GM12872 (cell line): Measurements from ENCODE around the gene KLHL2.

ENCODE experiments used
- CTCF ChIP-seq: IDR thresholded peaks from 3 replicates; pipeline ENCODE4 v1.5.1; 2011; ENCODE audit warnings: low read depth, mild to moderate bottlenecking, low read length, moderate library complexity; ENCODE audit not compliant: insufficient read depth

KLHL2 gene

GRCh38 chr4:165331823-165332222, 124.5 kb downstream of the KLHL2 start:
- no peak for TF ChIP-seq CTCF

- no peak for TF ChIP-seq CTCF
Observed at GRCh38 chr4:165332502-165332901, 125.1 kb downstream of the KLHL2 start.

- no peak for TF ChIP-seq CTCF
Observed at GRCh38 chr4:165335163-165335703, 127.9 kb downstream of the KLHL2 start.

- TF ChIP-seq CTCF, result no peak
Observed at GRCh38 chr4:165336743-165337142, 129.4 kb downstream of the KLHL2 start.

DNA sequence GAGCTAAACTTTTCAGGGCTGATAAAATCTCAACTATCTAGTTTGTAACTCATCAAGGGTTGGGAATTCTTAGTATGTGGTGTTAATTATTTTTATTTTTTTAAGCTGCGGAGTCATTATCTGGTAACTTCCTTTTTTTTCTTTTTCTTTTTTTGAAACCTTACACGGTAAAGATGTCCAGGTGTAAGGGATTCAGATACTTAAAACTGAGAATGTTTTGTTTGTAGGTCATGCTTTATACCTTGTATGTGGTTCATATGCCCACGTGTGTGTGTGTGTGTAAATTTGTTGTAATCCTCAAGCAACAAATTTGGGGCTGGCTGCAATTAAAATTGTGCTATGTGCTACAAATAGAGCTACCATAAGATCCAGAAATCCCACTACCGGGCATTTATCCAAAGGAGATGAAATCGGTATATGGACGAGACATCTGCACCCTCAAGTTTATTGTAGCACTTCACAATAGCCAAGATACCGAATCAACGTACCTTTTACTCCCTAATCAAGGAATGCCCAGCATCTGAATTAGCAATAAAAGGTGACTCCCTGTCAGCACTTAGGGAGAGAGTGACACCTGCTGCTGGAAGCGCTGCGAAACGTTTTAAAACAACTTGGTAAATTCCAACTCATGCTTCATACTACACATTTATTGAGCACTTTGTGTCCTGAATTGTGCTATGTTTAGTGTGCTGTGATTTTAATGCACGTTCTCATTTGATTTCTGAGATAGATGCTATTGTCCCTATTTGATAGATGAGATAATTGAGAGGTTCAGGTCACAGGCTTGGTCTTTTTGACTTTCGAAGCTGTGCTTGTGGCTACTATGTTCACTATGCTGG, 136.2 kb downstream of the KLHL2 start:
- TF ChIP-seq CTCF, result no peak

GRCh38 chr4:165345666-165346417, 138.5 kb downstream of the KLHL2 start:
- no peak for TF ChIP-seq CTCF

DNA sequence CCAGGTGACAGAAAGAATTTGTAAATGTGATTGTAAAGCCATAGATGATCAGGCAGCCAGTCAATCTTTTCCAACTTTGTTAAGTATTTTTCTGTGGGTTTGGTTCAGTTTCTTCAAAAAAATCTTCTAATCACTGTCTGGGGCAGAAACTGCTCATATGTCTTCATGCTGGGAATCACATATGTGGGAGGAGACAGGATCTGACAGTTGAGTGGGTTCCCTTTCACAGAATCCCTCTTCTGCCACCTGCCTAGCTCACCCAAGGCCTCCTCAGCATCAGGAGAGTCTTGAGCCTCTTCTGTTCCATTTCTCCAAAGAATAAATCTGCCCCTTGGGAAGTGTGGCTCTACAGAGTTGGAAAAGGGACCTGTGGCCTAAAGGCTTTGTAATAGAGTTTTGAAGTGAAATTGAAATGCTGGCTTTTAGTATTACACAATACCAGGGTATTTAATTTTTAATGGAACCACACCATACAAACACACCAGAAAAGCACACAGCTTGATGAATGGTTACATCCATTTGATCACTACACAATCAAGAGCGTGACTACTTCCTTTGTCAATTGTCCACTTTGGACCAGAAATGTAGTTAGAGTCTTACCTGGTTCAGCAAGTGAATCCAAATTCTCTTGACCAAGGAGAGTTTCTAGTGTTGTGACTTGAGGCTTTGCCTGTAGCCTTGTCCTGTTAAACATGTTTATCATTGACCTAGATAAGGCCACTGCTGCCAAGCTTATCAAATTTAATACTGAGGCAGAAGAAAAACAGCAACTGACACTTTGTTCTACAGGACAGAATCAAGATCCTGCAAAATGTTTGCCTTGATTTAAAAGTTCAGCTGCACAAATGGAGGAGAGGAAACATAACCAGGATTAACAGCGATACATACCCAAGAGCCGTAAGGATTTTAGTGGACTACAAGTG, 140.5 kb downstream of the KLHL2 start:
- no peak for TF ChIP-seq CTCF
